HepG2 (cell line): ENCODE results near the gene SRRM2. TPM values are rescaled to one million over a fixed set of nuclear protein-coding genes. Genes with fewer than 3 reads are reported as not detected.

Source experiments
- AHR ChIP-seq: IDR thresholded peaks from 2 replicates; pipeline ENCODE4 v1.6.1; 2018; ENCODE audit warnings: missing genetic modification reagents, missing compliant biosample characterization
- BCLAF1 ChIP-seq: fragments of 450-650 bp; IDR thresholded peaks from 2 replicates; pipeline ENCODE4 v1.6.1; 2017; ENCODE audit warnings: mild to moderate bottlenecking
- CENPX ChIP-seq: sonication (generic); formaldehyde crosslinking; IDR thresholded peaks from 2 replicates; pipeline ENCODE4 v1.9.0; 2021; ENCODE audit warnings: mild to moderate bottlenecking, missing genetic modification reagents, moderate library complexity
- HOXA7 ChIP-seq: sonication (generic); formaldehyde crosslinking; IDR thresholded peaks from 2 replicates; pipeline ENCODE4 v1.8.1; 2022; ENCODE audit warnings: mild to moderate bottlenecking, missing genetic modification reagents, moderate library complexity
- THYN1 ChIP-seq: sonication (generic); formaldehyde crosslinking; IDR thresholded peaks from 2 replicates; pipeline ENCODE4 v1.8.1; 2023; ENCODE audit warnings: low read depth, mild to moderate bottlenecking, moderate library complexity, missing genetic modification reagents, borderline replicate concordance
- ZBTB40 ChIP-seq, 2 experiments: fragments of 450-650 bp in 1 of 2; sonication (generic) in 1 of 2; formaldehyde crosslinking in 1 of 2; IDR thresholded peaks; 2 replicates each; pipeline versions ENCODE4 v1.6.1 to v1.8.0; 2016 to 2022; ENCODE audit warnings: antibody characterized with exemption in 1 of 2, mild to moderate bottlenecking in 1 of 2, missing genetic modification reagents in 1 of 2
- ZBTB44 ChIP-seq: sonication (generic); formaldehyde crosslinking; IDR thresholded peaks from 2 replicates; pipeline ENCODE4 v1.4.0; 2020; ENCODE audit warnings: missing genetic modification reagents
- ZNF17 ChIP-seq: sonication (generic); formaldehyde crosslinking; IDR thresholded peaks from 2 replicates; pipeline ENCODE4 v1.5.0; 2020; ENCODE audit warnings: mild to moderate bottlenecking, missing genetic modification reagents
- ZNF18 ChIP-seq: sonication (generic); formaldehyde crosslinking; IDR thresholded peaks from 2 replicates; pipeline ENCODE4 v1.8.0; 2022; ENCODE audit warnings: mild to moderate bottlenecking, missing genetic modification reagents; ENCODE audit not compliant: insufficient replicate concordance
- ZNF773 ChIP-seq: sonication (generic); formaldehyde crosslinking; IDR thresholded peaks from 2 replicates; pipeline ENCODE4 v1.4.0; 2020; ENCODE audit warnings: missing genetic modification reagents, borderline replicate concordance
- polyA plus RNA-seq, 8 experiments: library from polyadenylated mRNA; depleted of rRNA in 3 of 8; stranded (reverse) in 7 of 8; unstranded in 1 of 8; fragments of >200 nt; fragmentation: Illumina TruSeq in 4 of 8; extraction: Trizol in 4 of 8; gene quantifications; 2 replicates each; pipeline versions ENCODE4 v1.2.1 to v1.2.3, GENCODE V29; 2011 to 2016; ENCODE audit warnings: low read depth in 4 of 8, missing spikeins in 1 of 8, mixed read lengths in 1 of 8; ENCODE audit not compliant: insufficient read depth in 1 of 8
- total RNA-seq, 5 experiments: library from RNA; depleted of rRNA; stranded (reverse); fragments of >200 nt; fragmentation: Illumina TruSeq; extraction: Trizol; gene quantifications; 2 replicates each; pipeline ENCODE4 v1.2.3, GENCODE V29; 2016; ENCODE audit warnings: low read depth in 1 of 5

Gene SRRM2
- total and polyA plus RNA-seq, 2 of the 13 experiments (the other 11 are each of a cell fraction or from before 2014, with no cell fraction given): 50.4 to 112 TPM

- TF ChIP-seq ZBTB40 (IDR thresholded peaks at IDR 0.05) (no peak), ZBTB40 (CRISPR knock-in tag; IDR thresholded peaks at IDR 0.05) (no peak), CENPX (no peak), BCLAF1 (no peak), HOXA7 (CRISPR knock-in tag) (no peak), THYN1 (CRISPR knock-in tag) (no peak), ZBTB44 (no peak), AHR (CRISPR knock-in tag) (no peak), ZNF17 (CRISPR knock-in tag) (no peak), ZNF773 (no peak), ZNF18 (CRISPR knock-in tag) (no peak)
Measured at GRCh38 chr16:2739625-2740430, 12.6 kb upstream of the SRRM2 start (continued).
